Limb (tissue), 2 donors: ENCODE measurements around the gene UCHL1.
"Not testable (repeated sequence)": the region's sequence is repeated elsewhere in the genome, so short reads cannot be mapped to it uniquely, and the experiment has no call there.

Experiments used
- DNase-seq, 2 donors: peaks; one replicate each; pipeline ENCODE4 v3.0.0-alpha.2; 2016; ENCODE audit errors: extremely low spot score in 2 of 2

UCHL1 gene

DNA sequence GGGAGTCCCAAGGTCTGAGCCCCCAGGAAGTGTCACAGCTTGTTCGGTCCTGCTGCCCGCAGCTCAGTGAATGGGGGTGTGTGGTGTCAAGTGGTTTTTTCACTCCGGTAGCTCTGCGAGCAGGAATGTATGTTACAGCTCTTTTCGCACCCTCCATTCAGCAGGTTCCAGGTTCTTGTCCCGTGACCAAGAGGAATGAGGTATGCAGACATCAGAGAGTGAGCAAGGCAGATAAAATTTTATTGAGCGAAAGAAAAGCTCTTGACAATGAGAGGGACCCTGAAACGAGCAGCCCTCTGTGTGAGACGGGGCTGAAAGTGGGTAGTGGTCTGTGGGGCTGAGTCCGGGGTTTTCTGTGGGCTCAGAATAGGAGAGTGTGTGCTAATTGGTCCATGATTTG is 31.5 kb downstream of the UCHL1 start:
- DNase-seq = no peak

- DNase-seq = no peak
Measured at GRCh38 chr4:41290479-41290878, 33.8 kb downstream of the UCHL1 start.

- DNase-seq = no peak
Measured at GRCh38 chr4:41294445-41295062, 37.8 kb downstream of the UCHL1 start.

DNA sequence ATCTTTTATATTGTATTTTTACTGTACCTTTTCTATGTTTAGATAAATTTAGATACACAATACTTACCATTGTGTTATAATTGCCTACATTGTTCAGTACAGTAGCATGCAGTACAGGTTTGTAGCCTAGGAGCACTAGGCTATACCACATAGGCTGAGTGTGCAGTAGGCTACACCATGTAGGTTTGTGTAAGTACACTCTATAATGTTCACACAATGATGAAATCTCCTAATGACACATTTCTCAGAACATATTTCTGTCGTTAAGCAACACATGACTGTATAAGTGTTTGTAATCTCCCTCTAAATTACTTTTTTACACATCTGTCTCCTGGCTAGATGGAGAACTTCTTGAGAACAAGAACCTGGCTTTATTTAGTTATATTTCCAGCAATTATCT is 40.3 kb downstream of the UCHL1 start:
- DNase-seq = no peak

GRCh38 chr4:41297832-41298231 is 41.1 kb downstream of the UCHL1 start:
- no peak for DNase-seq

DNA sequence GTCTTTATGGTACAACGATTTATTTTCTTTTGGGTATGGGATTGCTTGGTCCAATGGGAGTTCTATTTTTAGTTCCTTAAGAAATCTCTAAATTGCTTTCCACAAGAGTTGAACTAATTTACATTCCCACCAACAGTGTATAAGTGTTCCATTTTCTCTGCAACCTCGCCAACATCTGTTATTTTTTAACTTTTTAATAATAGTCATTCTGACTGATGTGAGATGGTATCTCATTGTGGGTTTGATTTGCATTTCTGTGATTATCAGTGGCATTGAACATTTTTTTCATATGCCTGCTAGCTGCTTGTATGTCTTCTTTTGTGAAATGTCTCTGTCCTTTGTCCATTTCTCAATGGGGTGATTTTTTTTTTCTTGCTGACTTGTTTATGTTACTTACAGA is 42.8 kb downstream of the UCHL1 start:
- DNase-seq = no peak

GRCh38 chr4:41301137-41301536 is 44.4 kb downstream of the UCHL1 start:
- no peak for DNase-seq

GRCh38 chr4:41303372-41304118 is 46.8 kb downstream of the UCHL1 start:
- DNase-seq = no peak

- DNase-seq = no peak
Measured at GRCh38 chr4:41304221-41304620, 47.5 kb downstream of the UCHL1 start.

- DNase-seq = peak in 1 of 2 donors; percentile 34
Measured at GRCh38 chr4:41305476-41305875, 48.7 kb downstream of the UCHL1 start.

DNA sequence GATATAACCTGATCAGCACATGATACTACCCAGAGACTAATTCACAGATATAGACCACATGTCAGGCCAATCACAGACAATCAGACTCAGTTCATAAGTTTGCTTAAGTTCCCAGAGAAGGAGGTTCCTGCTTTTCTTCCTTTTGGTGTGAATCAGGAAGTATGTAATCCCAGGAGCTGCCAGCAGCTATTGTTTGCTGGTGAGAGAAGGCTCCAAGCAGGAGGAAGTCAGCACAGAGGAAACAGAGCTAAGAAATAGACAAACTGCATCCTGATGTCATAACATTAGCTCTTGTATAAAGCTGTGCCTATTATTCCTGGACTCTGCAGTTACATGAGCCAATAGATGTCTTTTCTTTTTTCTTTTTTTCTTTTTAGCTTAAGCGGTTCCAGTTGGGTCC is 50.9 kb downstream of the UCHL1 start:
- DNase-seq = no peak

DNA sequence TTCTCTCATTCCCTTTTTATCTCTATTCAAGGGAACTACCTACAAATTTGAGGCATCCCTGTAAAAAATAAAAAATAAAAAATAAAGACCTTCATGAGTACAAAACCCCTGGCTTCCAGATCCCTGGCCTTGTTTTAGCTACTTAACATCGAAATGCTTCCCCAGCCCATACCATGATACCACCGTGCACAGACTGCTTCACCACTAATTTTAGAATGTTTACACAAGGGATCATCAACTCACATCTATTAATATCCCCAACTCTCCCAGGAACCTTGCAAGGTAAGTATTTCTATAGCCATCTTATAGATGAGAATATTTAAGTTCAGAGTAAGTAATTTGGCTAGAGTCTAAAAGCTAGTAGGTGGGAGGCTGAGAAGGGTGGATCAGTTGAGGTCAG is 51.7 kb downstream of the UCHL1 start:
- DNase-seq = no peak

DNA sequence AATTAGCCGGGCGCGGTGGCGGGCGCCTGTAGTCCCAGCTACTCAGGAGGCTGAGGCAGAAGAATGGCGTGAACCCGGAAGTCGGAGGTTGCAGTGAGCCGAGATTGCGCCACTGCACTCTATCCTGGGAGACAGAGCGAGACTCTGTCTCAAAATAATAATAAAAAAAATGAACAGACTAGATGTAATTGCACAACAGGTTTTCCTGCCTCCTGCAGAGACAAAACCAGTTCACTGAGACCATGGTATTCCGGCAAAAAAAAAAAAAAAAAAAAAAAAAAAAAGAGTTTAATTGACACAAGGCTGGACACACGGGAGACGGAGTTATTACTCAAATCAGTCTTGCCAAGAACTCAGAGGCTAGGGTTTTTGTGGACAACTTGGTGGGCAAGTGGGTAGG is 58.7 kb downstream of the UCHL1 start:
- not testable (repeated sequence) for DNase-seq

GRCh38 chr4:41315862-41316261 is 59.1 kb downstream of the UCHL1 start:
- DNase-seq = no peak
